ENCODE data around the gene PLOD2. TPM values are rescaled to one million over a fixed set of nuclear protein-coding genes. Genes with fewer than 3 reads are reported as not detected.
A peak's percentile ranks its signal among the peaks of the same experiment; 100 is the strongest.

PLOD2 gene
- total and polyA plus RNA-seq, 5 experiments from 2014 or later: not detected

GRCh38 chr3:146100825-146101444 is 60.0 kb downstream of the PLOD2 start:
- Mint-ChIP-seq H3K27me3 (no peaks in the 10 kb centered on the region), H3K9me3 (peaks cover 0 to 2% (median 0%) of the 10 kb centered on the region in 9 donors), H3K4me1 (no peaks in the 10 kb centered on the region), H3K4me3 (no peak overlapping the region), H3K36me3 (no peaks in the 10 kb centered on the region), H3K27ac (no peak overlapping the region)
- POLR2A ChIA-PET: no interaction called here
- peak in 1 of 2 donors; percentile 29 for ATAC-seq
- DNase-seq: no peak

GRCh38 chr3:146100180-146100579 is 60.8 kb downstream of the PLOD2 start:
- ATAC-seq (no peak), DNase-seq (no peak)
- Mint-ChIP-seq H3K27me3 (no peaks in the 10 kb centered on the region), H3K36me3 (no peaks in the 10 kb centered on the region), H3K9me3 (peaks cover 0 to 2% (median 0%) of the 10 kb centered on the region in 9 donors), H3K4me3 (no peak overlapping the region), H3K27ac (no peak overlapping the region), H3K4me1 (no peaks in the 10 kb centered on the region)
- POLR2A ChIA-PET: no interaction called here

- Mint-ChIP-seq H3K27me3 (no peaks in the 10 kb centered on the region), H3K27ac (no peak overlapping the region), H3K9me3 (peaks cover 0 to 2% (median 0%) of the 10 kb centered on the region in 9 donors), H3K36me3 (no peaks in the 10 kb centered on the region), H3K4me1 (no peaks in the 10 kb centered on the region), H3K4me3 (no peak overlapping the region)
- DNase-seq: no peak
- no peak for ATAC-seq
- POLR2A ChIA-PET: no interaction called here
Observed at GRCh38 chr3:146099316-146099715, 61.7 kb downstream of the PLOD2 start.

- Mint-ChIP-seq H3K36me3 (no peaks in the 10 kb centered on the region), H3K27ac (no peak overlapping the region), H3K4me3 (no peak overlapping the region), H3K4me1 (no peaks in the 10 kb centered on the region), H3K27me3 (no peaks in the 10 kb centered on the region), H3K9me3 (peaks cover 0 to 2% (median 0%) of the 10 kb centered on the region in 9 donors)
- POLR2A ChIA-PET: no interaction called here
- DNase-seq: no peak
- ATAC-seq: no peak
Observed at GRCh38 chr3:146093896-146094295, 67.1 kb downstream of the PLOD2 start.

- H3K36me3 Mint-ChIP-seq: no peaks in the 10 kb centered on the region
- no peaks in the 10 kb centered on the region for H3K27me3 Mint-ChIP-seq
- H3K9me3 Mint-ChIP-seq: peaks cover 0 to 2% (median 0%) of the 10 kb centered on the region in 9 donors
- DNase-seq: no peak
- H3K4me3 Mint-ChIP-seq: no peak overlapping the region
- H3K4me1 Mint-ChIP-seq: no peaks in the 10 kb centered on the region
- H3K27ac Mint-ChIP-seq: no peak overlapping the region
- POLR2A ChIA-PET: no interaction called here
- ATAC-seq: no peak
Observed at GRCh38 chr3:146092230-146092629, 68.8 kb downstream of the PLOD2 start.

- H3K36me3 Mint-ChIP-seq: no peaks in the 10 kb centered on the region
- peaks cover 0 to 2% (median 0%) of the 10 kb centered on the region in 9 donors for H3K9me3 Mint-ChIP-seq
- H3K4me3 Mint-ChIP-seq: no peak overlapping the region
- no peak for DNase-seq
- POLR2A ChIA-PET: no interaction called here
- H3K4me1 Mint-ChIP-seq: no peaks in the 10 kb centered on the region
- no peaks in the 10 kb centered on the region for H3K27me3 Mint-ChIP-seq
- no peak for ATAC-seq
- no peak overlapping the region for H3K27ac Mint-ChIP-seq
Observed at GRCh38 chr3:146091397-146091796, 69.6 kb downstream of the PLOD2 start.

- Mint-ChIP-seq H3K27ac (no peak overlapping the region), H3K27me3 (peaks cover 0 to 2% (median 0%) of the 10 kb centered on the region in 5 donors), H3K4me3 (no peak overlapping the region), H3K4me1 (no peaks in the 10 kb centered on the region), H3K36me3 (no peaks in the 10 kb centered on the region), H3K9me3 (peaks cover 0 to 2% (median 0%) of the 10 kb centered on the region in 9 donors)
- ATAC-seq: no peak
- DNase-seq: no peak
- POLR2A ChIA-PET: no interaction called here
Observed at GRCh38 chr3:146090521-146090920, 70.5 kb downstream of the PLOD2 start.

- no peak overlapping the region for H3K27ac Mint-ChIP-seq
- H3K4me3 Mint-ChIP-seq: no peak overlapping the region
- no peak for DNase-seq
- H3K36me3 Mint-ChIP-seq: no peaks in the 10 kb centered on the region
- POLR2A ChIA-PET: no interaction called here
- H3K9me3 Mint-ChIP-seq: no peaks in the 10 kb centered on the region
- H3K4me1 Mint-ChIP-seq: no peaks in the 10 kb centered on the region
- peaks cover 0 to 2% (median 0%) of the 10 kb centered on the region in 5 donors for H3K27me3 Mint-ChIP-seq
- no peak for ATAC-seq
Observed at GRCh38 chr3:146088840-146089239, 72.1 kb downstream of the PLOD2 start.

GRCh38 chr3:146087116-146087515 is 73.9 kb downstream of the PLOD2 start:
- Mint-ChIP-seq H3K27ac (no peak overlapping the region), H3K4me3 (no peak overlapping the region), H3K27me3 (peaks cover 0 to 2% (median 0%) of the 10 kb centered on the region in 5 donors), H3K9me3 (no peaks in the 10 kb centered on the region), H3K36me3 (no peaks in the 10 kb centered on the region), H3K4me1 (no peaks in the 10 kb centered on the region)
- ATAC-seq (no peak), DNase-seq (no peak)
- POLR2A ChIA-PET: no interaction called here

GRCh38 chr3:146086211-146086610 is 74.8 kb downstream of the PLOD2 start:
- H3K9me3 Mint-ChIP-seq: no peaks in the 10 kb centered on the region
- DNase-seq (no peak), ATAC-seq (no peak)
- H3K4me1 Mint-ChIP-seq: no peaks in the 10 kb centered on the region
- POLR2A ChIA-PET: no interaction called here
- no peak overlapping the region for H3K4me3 Mint-ChIP-seq
- H3K36me3 Mint-ChIP-seq: no peaks in the 10 kb centered on the region
- H3K27ac Mint-ChIP-seq: no peak overlapping the region
- H3K27me3 Mint-ChIP-seq: peaks cover 0 to 2% (median 0%) of the 10 kb centered on the region in 5 donors

- H3K9me3 Mint-ChIP-seq: no peaks in the 10 kb centered on the region
- H3K27me3 Mint-ChIP-seq: peaks cover 0 to 2% (median 0%) of the 10 kb centered on the region in 5 donors
- no peak overlapping the region for H3K27ac Mint-ChIP-seq
- POLR2A ChIA-PET: no interaction called here
- H3K4me1 Mint-ChIP-seq: no peaks in the 10 kb centered on the region
- ATAC-seq: no peak
- H3K4me3 Mint-ChIP-seq: no peak overlapping the region
- no peaks in the 10 kb centered on the region for H3K36me3 Mint-ChIP-seq
- DNase-seq: no peak
Observed at GRCh38 chr3:146085678-146086077, 75.3 kb downstream of the PLOD2 start.

- Mint-ChIP-seq H3K4me1 (no peaks in the 10 kb centered on the region), H3K36me3 (no peaks in the 10 kb centered on the region), H3K27ac (no peak overlapping the region), H3K27me3 (peaks cover 0 to 4% (median 0%) of the 10 kb centered on the region in 5 donors), H3K4me3 (no peak overlapping the region), H3K9me3 (peaks cover 0 to 3% (median 0%) of the 10 kb centered on the region in 9 donors)
- DNase-seq (no peak), ATAC-seq (no peak)
- POLR2A ChIA-PET: no interaction called here
Observed at GRCh38 chr3:146080578-146080977, 80.4 kb downstream of the PLOD2 start.

GRCh38 chr3:146078031-146078430 is 83.0 kb downstream of the PLOD2 start:
- POLR2A ChIA-PET: no interaction called here
- Mint-ChIP-seq H3K9me3 (peaks cover 0 to 3% (median 0%) of the 10 kb centered on the region in 9 donors), H3K36me3 (no peaks in the 10 kb centered on the region), H3K4me1 (no peaks in the 10 kb centered on the region), H3K27me3 (peaks cover 0 to 4% (median 0%) of the 10 kb centered on the region in 5 donors), H3K27ac (no peak overlapping the region), H3K4me3 (no peak overlapping the region)
- DNase-seq (no peak), ATAC-seq (no peak)

- H3K9me3 Mint-ChIP-seq: peaks cover 0 to 3% (median 0%) of the 10 kb centered on the region in 9 donors
- POLR2A ChIA-PET: no interaction called here
- no peak overlapping the region for H3K27ac Mint-ChIP-seq
- H3K4me3 Mint-ChIP-seq: no peak overlapping the region
- no peak for DNase-seq
- ATAC-seq: no peak
- peaks cover 0 to 4% (median 0%) of the 10 kb centered on the region in 5 donors for H3K27me3 Mint-ChIP-seq
- no peaks in the 10 kb centered on the region for H3K4me1 Mint-ChIP-seq
- H3K36me3 Mint-ChIP-seq: no peaks in the 10 kb centered on the region
Observed at GRCh38 chr3:146077181-146077580, 83.8 kb downstream of the PLOD2 start.

Data from naive thymus-derived CD8-positive, alpha-beta T cell (primary cell).